Umbilical cord (tissue), 2 donors: ENCODE measurements around the gene HGD. TPM values are rescaled to one million over a fixed set of nuclear protein-coding genes. Genes with fewer than 3 reads are reported as not detected.
"Not testable (repeated sequence)": the region's sequence is repeated elsewhere in the genome, so short reads cannot be mapped to it uniquely, and the experiment has no call there.

Experiments used
- DNase-seq: peaks from one replicate; pipeline ENCODE4 v3.0.0-alpha.2; 2015; ENCODE audit warnings: low spot score
- total RNA-seq: library from RNA; depleted of rRNA; stranded (reverse); fragments of >200 nt; gene quantifications from one replicate; pipeline ENCODE4 v1.2.3, GENCODE V29; 2014; ENCODE audit warnings: low replicate concordance; ENCODE audit not compliant: insufficient read depth

Gene HGD
- total RNA-seq, 1 donor from 2014 or later = not detected

DNA sequence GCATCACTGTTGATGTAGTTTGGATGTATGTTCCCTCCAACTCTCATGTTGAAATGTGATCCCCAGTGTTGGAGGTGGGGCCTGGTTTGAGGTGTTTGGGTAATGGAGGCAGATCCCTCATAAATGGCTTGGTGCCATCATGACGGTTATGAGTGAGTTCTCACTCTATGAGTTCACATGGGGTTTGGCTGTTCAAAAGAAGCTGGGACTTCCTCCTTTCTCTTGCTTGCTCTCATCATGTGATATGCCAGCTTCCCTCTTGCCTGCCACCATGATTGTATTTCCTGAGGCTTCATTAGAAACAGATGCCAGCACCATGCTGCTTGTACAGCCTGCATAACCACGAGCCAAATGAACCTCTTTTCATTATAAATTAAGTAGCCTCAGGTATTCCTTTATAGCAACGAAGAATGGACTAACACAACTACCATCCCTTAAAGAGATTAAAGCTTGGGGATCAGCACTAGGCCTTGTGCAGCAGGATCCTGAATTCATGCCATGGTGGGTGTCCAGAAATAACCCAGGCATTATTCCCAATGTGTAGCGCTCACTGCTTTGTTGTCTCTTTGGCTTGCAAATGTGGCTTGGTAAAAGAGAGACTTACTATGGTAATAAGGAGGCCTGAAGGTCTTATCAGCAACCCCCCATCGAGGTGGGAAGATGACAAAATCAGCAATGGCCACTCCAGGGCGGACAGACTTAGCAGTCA lies 44.0 kb downstream of the HGD start:
- no peak for DNase-seq

DNA sequence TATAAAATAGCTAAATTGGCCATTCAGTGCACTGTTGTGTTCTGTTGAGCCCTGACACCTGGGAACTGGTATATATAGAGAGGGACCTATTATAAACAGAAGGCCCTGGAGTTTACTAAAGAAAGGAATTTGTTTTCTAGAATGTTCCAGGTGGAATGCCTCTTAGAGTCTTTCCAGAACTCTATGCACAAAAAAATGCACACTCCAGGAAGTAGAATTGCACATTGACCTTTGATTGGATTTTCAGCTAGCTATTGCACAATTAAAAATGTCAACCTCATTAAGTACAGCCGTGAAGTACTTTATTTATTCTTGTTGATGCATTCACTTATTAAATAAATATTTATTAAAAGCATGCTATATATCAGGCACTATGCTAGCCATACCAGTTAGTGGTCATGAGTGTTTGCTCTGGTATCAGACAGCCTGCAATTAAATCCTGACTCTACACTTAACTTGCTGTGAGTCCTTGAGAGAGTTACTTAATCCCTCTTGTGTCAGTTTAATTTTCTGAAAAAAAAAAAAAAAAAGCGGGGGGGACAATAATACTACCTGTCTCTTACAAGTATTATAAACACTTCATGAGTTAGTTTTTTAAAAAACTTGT lies 45.1 kb downstream of the HGD start:
- DNase-seq = no peak

GRCh38 chr3:120634539-120634938 lies 47.5 kb downstream of the HGD start:
- DNase-seq = no peak

DNA sequence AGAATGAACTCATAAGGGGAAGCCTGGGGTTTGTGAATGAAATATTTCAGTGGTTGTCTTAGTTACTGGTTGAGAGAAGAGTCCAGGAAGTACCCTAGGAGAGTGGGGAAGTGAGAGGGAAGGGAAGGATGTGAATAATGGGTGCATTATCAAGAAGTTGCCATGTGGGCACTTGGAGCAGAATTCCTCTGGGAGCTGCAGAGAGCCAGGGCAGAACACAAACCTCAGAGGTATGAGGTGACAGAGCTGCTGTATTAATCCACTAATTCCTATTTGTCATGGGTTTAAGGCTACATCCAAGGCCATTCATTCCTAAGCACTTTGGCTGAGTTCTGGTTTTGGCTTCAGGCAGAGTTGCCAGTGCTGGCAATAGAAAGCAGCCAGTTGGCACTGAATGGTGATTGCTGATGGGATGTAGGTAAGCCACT lies 56.9 kb downstream of the HGD start:
- no peak for DNase-seq

GRCh38 chr3:120623727-120624093 lies 58.3 kb downstream of the HGD start:
- no peak for DNase-seq

DNA sequence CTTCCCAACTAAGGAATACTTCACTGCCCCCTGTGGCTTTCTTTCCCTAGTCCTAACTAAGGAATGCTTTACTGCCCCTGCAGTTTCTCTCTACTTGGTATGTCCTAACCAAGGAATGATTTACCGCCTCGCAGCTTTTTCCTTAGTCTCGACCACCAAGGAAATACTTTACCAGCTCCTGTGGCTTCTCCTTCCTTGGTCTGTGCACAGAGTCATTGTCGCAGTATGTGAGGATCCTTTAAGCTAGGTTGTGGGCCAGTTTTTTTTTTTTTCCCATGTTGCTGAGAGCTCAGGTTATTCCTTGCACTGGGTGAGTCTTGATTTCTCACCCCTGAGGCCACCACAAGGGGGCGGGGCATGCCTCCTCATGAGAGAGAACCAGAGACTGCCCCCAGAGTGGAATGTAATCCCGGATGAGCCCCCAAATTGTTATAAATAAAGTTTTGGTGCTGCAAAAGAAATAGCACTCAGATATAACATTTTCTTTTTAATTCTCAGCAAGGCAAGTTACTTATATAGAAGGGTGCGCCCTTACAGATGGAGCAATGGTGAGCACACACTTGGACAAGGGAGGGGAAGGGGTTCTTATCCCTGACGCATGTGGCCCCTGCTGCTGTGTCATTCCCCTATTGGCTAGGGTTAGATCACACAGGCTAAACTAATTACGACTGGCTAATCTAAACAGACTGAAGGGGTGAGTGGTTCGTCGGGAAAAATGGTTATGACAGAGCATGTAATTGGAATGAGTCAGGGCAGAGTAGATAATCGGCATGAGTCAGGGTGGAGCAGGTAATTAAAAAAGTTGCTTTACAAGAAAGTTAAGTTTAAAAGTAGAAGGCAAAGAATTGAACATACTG lies 58.9 kb downstream of the HGD start:
- DNase-seq = no peak

DNA sequence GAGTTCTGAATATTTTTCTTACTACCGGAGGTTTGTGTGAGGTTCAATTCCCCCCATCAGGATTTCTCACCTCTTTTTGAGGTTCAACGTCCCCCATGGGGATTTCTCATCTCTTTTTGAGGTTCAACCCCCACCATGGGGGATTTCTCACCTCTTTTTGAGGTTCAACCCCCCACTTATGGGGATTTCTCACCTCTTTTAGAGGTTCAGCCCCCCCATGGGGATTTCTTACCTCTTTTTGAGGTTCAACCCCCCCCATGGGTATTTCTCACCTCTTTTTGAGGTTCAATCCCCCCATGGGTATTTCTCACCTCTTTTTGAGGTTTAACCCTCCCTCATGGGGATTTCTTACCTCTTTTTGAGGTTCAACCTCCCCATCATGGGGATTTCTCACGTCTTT lies 59.6 kb downstream of the HGD start:
- DNase-seq = no peak

GRCh38 chr3:120616745-120617144 lies 65.3 kb downstream of the HGD start:
- not testable (repeated sequence) for DNase-seq

DNA sequence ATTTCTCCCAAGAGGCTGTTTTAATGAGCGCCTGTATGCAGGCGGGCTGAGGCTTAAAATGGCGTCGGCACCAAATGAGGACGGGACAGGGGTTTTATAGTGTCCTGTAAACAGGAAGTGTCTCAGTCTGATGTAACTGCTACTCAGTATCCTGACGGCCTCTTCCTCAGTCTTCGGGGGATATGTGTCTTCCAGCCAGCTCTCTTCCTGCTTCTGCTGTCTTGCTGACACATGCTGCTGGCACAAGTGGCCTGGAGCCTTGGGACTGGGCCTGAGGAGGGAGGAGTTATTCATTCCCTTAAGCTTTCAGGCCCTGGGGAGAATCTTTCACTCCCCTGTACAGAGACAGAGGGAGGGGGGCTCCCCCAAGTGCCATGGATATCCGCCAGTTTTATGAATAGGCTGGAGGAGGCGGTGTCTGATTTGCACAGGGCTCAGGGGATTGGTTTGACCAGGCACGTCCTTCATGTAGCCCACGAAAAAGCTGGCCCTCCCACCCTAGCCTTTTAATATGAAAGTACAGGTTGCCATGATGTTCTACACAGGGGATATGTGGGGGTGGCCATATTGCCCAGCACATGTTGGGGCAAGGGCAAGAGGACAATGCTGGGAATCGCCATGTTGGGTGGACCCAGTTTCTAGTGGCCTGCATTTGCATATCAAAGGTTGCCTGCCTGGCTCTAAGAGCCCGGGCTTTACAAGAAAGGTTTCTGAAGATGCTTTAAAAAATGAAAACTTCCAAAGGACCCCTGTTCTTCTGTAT lies 66.0 kb downstream of the HGD start:
- no peak for DNase-seq

GRCh38 chr3:120614765-120615164 lies 67.3 kb downstream of the HGD start:
- no peak for DNase-seq

GRCh38 chr3:120608506-120608905 lies 73.5 kb downstream of the HGD start:
- no peak for DNase-seq

- DNase-seq = no peak
Measured at GRCh38 chr3:120604784-120605183, 77.3 kb downstream of the HGD start.

GRCh38 chr3:120604382-120604781 lies 77.7 kb downstream of the HGD start:
- no peak for DNase-seq

GRCh38 chr3:120602682-120603081 lies 79.4 kb downstream of the HGD start:
- no peak for DNase-seq

DNA sequence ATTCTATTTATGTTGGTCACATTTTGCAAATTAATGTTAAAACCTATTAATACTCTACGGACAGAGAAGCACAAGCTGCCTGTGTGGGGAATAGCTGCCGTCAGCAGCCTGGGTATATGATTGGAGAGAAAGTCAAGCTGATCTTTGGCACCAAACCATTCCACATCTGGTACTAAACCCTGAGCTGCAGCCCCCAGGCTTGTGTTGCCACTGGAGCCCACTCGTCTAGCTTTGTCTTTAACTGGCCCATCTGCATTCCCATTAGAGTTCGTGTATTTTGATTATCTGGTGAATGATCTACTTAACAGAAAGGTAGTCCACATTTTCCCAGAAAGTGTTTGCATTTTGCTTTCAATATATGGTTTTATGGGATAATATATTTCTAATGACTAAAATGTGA lies 80.5 kb downstream of the HGD start:
- DNase-seq = no peak

GRCh38 chr3:120599211-120599610 lies 82.8 kb downstream of the HGD start:
- no peak for DNase-seq

DNA sequence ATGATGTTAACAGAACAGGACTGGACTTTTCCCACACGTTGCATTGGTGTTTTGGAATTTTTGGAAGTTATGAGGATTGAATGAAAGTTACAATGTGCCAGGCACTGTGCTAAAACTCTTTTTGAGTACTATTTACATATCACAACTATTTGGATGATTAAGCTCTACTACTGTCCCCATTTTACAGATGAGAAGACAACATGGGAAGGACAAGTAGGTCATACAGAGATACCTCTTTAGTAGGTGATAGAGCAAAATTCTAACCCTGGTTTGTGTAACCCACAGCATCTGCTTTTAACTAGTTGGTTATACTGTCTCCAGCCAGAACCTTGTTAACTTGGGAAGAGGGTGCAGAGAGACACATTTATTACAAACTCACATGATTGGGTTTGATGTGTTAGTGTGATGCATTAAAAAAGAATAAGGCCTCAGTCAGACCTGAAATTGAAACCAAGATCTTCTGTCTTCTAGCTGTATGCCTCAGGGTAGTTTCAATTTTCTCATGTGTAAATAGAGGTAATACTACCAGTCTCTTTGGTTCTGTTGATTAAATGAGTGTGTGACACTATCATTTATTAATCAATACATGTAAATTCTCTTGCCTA lies 84.5 kb downstream of the HGD start:
- no peak for DNase-seq

- DNase-seq = no peak
Measured at GRCh38 chr3:120596853-120597223, 85.2 kb downstream of the HGD start.

- peak; percentile 100 for DNase-seq
Measured at GRCh38 chr3:120596116-120596852, 85.8 kb downstream of the HGD start, which contains the start of gene NDUFB4. Gene NDUFB4, plus strand, starts transcription at chr3:120596336. Its CDS starts 24 bp downstream, at chr3:120596360.

DNA sequence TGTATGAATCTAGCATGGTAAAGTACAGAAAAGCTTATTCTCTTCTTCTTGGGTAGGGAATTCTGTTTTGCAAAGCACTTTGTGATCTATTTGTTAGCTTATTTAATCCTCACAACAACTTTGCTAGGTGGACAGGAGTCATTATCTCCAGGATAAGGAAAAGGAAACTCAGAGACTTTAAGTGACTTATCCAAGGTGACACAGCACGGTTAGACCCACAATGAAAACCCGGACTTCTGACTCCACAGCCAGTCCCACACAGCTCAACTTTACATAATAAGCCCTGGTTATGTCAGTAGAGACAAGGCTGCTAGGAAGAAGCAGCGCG lies 86.3 kb downstream of the HGD start:
- no peak for DNase-seq
